ENCODE measurements around the gene TTL. TPM values are rescaled to one million over a fixed set of nuclear protein-coding genes. Genes with fewer than 3 reads are reported as not detected.
"Not testable (repeated sequence)": the region's sequence is repeated elsewhere in the genome, so short reads cannot be mapped to it uniquely, and the experiment has no call there.

The TTL gene
- total RNA-seq, 3 donors from 2014 or later (not counting 1 experiment from before 2014, with no cell fraction given) = 14.3 to 26.8 (median 26.4) TPM

GRCh38 chr2:112433932-112434730, 47.8 kb upstream of the TTL start:
- Mint-ChIP-seq H3K9me3 (no peaks in the 10 kb centered on the region), H3K27ac (peak overlapping the region; percentile 75 to 89), H3K27me3 (ENCODE audit: low read depth in 2 of 2) (peaks cover 0 to 7% of the 10 kb centered on the region in 2 donors), H3K36me3 (no peaks in the 10 kb centered on the region), H3K4me3 (no peak overlapping the region), H3K4me1 (peaks cover 5 to 6% of the 10 kb centered on the region in 2 donors)
- Histone ChIP-seq H3K27ac (ENCODE audit: low read length) (no peak overlapping the region), H3K9me3 (ENCODE audit: control insufficient read depth, insufficient read depth, low read length) (no peaks in the 10 kb centered on the region), H3K4me1 (ENCODE audit: control insufficient read depth, insufficient read depth, low read length) (peaks cover 6% of the 10 kb centered on the region), H3K36me3 (ENCODE audit: control insufficient read depth, insufficient read depth, low read length) (no peaks in the 10 kb centered on the region), H3K4me3 (ENCODE audit: low read length) (no peak overlapping the region), H3K27me3 (ENCODE audit: control insufficient read depth, insufficient read depth, low read length) (no peaks in the 10 kb centered on the region)
- WGBS (ENCODE audit: insufficient coverage) = 84% methylated on average over 31 of the region's 31 CpGs
- TF ChIP-seq, protein P1, sequence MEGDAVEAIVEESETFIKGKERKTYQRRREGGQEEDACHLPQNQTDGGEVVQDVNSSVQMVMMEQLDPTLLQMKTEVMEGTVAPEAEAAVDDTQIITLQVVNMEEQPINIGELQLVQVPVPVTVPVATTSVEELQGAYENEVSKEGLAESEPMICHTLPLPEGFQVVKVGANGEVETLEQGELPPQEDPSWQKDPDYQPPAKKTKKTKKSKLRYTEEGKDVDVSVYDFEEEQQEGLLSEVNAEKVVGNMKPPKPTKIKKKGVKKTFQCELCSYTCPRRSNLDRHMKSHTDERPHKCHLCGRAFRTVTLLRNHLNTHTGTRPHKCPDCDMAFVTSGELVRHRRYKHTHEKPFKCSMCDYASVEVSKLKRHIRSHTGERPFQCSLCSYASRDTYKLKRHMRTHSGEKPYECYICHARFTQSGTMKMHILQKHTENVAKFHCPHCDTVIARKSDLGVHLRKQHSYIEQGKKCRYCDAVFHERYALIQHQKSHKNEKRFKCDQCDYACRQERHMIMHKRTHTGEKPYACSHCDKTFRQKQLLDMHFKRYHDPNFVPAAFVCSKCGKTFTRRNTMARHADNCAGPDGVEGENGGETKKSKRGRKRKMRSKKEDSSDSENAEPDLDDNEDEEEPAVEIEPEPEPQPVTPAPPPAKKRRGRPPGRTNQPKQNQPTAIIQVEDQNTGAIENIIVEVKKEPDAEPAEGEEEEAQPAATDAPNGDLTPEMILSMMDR (IDR thresholded peaks at IDR 0.05) = no peak
- ATAC-seq (no peak), DNase-seq (peak in 1 of 2 donors; percentile 7)
- intact Hi-C loops (cut with micrococcal nuclease) = loop anchor here (10.0 kb wide), 1 partner anchor 309 kb away; no protein-coding TSS in a partner anchor

GRCh38 chr2:112434890-112435715, 46.9 kb upstream of the TTL start:
- H3K27me3 Mint-ChIP-seq (ENCODE audit: low read depth in 2 of 2); H3K36me3 ChIP-seq (ENCODE audit: control insufficient read depth, insufficient read depth, low read length); H3K9me3 Mint-ChIP-seq; H3K27me3 ChIP-seq (ENCODE audit: control insufficient read depth, insufficient read depth, low read length); H3K27ac Mint-ChIP-seq; H3K4me1 ChIP-seq (ENCODE audit: control insufficient read depth, insufficient read depth, low read length); ATAC-seq; H3K4me3 ChIP-seq (ENCODE audit: low read length); H3K9me3 ChIP-seq (ENCODE audit: control insufficient read depth, insufficient read depth, low read length); H3K27ac ChIP-seq (ENCODE audit: low read length); DNase-seq; H3K36me3 Mint-ChIP-seq; H3K4me1 Mint-ChIP-seq: not testable (repeated sequence)
- peak overlapping the region; percentile 47 for H3K4me3 Mint-ChIP-seq
- 89% methylated on average over 32 of the region's 33 CpGs for WGBS (ENCODE audit: insufficient coverage)
- intact Hi-C loops (cut with micrococcal nuclease) = loop anchor here (10.0 kb wide), 1 partner anchor 310 kb away; no protein-coding TSS in a partner anchor

DNA sequence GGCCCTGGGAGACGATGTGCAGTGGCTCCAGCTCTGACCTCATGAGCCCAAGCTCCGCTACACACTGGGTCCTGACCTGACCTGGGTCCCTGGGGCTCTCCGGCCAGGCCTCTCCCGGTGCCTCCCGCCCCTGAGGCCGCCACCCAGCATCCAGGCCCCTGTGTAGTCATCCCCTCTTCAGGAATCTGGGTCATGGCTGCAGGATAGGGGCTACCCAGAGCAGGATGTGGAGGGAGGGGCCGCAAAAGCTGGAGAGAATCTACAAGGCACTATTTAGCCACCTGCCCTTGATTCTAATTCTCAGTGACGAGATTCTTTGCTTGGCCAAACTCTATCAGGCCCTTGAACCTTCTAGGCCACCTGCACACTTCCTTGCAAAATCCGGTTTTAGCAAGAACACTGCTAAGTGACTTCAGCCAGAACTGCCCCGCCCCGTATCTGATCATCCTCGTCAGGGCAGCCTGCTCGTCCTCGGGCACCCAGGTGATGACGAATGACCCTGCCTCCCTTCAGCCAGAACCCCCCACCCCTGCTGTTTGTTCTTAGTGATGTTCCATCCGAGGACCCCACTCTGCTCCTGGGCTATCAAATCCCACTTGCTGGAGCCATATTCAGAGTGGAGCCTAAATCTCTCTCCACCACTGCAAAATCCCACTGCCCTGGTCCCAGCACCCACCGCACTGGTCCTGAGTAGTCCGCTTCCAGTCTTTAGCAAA, 46.1 kb upstream of the TTL start:
- not testable (repeated sequence) for H3K27ac Mint-ChIP-seq; H3K27me3 ChIP-seq (ENCODE audit: control insufficient read depth, insufficient read depth, low read length); DNase-seq; H3K4me3 ChIP-seq (ENCODE audit: low read length); H3K9me3 Mint-ChIP-seq; ATAC-seq; H3K9me3 ChIP-seq (ENCODE audit: control insufficient read depth, insufficient read depth, low read length); H3K36me3 Mint-ChIP-seq; H3K36me3 ChIP-seq (ENCODE audit: control insufficient read depth, insufficient read depth, low read length); H3K4me3 Mint-ChIP-seq; H3K4me1 ChIP-seq (ENCODE audit: control insufficient read depth, insufficient read depth, low read length); H3K4me1 Mint-ChIP-seq; H3K27ac ChIP-seq (ENCODE audit: low read length)
- WGBS (ENCODE audit: insufficient coverage) = 91% methylated on average over 17 of the region's 18 CpGs
- peaks cover 5 to 12% of the 10 kb centered on the region in 2 donors for H3K27me3 Mint-ChIP-seq (ENCODE audit: low read depth in 2 of 2)
- intact Hi-C loops (cut with micrococcal nuclease) = loop anchor here (10.0 kb wide), 1 partner anchor 311 kb away; no protein-coding TSS in a partner anchor

DNA sequence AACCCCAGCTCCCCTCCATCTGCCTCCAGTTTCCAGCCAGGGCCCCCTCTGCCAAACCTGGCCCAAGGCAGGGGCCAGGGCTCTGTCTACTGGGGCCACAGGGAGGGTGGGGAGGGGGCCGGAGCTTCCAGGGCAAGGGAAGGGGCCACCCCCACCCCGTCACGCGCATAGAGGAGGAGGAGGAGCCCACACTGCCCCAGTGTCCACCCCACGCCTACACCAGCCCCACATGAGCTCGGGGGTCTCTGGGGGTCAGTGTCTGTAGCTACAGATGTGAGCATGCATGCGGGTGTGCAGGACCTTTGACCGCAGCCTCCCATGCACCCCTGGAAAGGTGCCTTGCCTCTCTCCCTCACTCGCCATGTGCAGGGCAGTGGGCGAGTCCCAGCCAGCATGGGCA, 45.0 kb upstream of the TTL start:
- WGBS (ENCODE audit: insufficient coverage) = 97% methylated on average over 7 of the region's 10 CpGs
- not testable (repeated sequence) for H3K4me3 ChIP-seq (ENCODE audit: low read length); ATAC-seq; H3K9me3 Mint-ChIP-seq; H3K27ac Mint-ChIP-seq; H3K4me3 Mint-ChIP-seq; H3K36me3 ChIP-seq (ENCODE audit: control insufficient read depth, insufficient read depth, low read length); DNase-seq; H3K27me3 ChIP-seq (ENCODE audit: control insufficient read depth, insufficient read depth, low read length); H3K36me3 Mint-ChIP-seq; H3K27ac ChIP-seq (ENCODE audit: low read length); H3K9me3 ChIP-seq (ENCODE audit: control insufficient read depth, insufficient read depth, low read length); H3K4me1 ChIP-seq (ENCODE audit: control insufficient read depth, insufficient read depth, low read length); H3K4me1 Mint-ChIP-seq
- intact Hi-C loops (cut with micrococcal nuclease) = loop anchor here (10.0 kb wide), 1 partner anchor 312 kb away; no protein-coding TSS in a partner anchor
- peaks cover 10 to 14% of the 10 kb centered on the region in 2 donors for H3K27me3 Mint-ChIP-seq (ENCODE audit: low read depth in 2 of 2)

- H3K4me3 Mint-ChIP-seq; H3K27ac Mint-ChIP-seq; H3K27me3 ChIP-seq (ENCODE audit: control insufficient read depth, insufficient read depth, low read length); ATAC-seq; H3K4me1 ChIP-seq (ENCODE audit: control insufficient read depth, insufficient read depth, low read length); H3K36me3 Mint-ChIP-seq; H3K27ac ChIP-seq (ENCODE audit: low read length); H3K36me3 ChIP-seq (ENCODE audit: control insufficient read depth, insufficient read depth, low read length); DNase-seq; H3K9me3 ChIP-seq (ENCODE audit: control insufficient read depth, insufficient read depth, low read length); H3K4me3 ChIP-seq (ENCODE audit: low read length); H3K9me3 Mint-ChIP-seq; H3K4me1 Mint-ChIP-seq: not testable (repeated sequence)
- intact Hi-C loops (cut with micrococcal nuclease) = loop anchor here (10.0 kb wide), 1 partner anchor 313 kb away; no protein-coding TSS in a partner anchor
- 88% methylated on average over 16 of the region's 16 CpGs for WGBS (ENCODE audit: insufficient coverage)
- peaks cover 14 to 15% of the 10 kb centered on the region in 2 donors for H3K27me3 Mint-ChIP-seq (ENCODE audit: low read depth in 2 of 2)
Observed at GRCh38 chr2:112437405-112437831, 44.5 kb upstream of the TTL start.

GRCh38 chr2:112438603-112439261, 43.2 kb upstream of the TTL start:
- H3K4me1 ChIP-seq (ENCODE audit: control insufficient read depth, insufficient read depth, low read length); ATAC-seq; H3K4me3 ChIP-seq (ENCODE audit: low read length); H3K9me3 Mint-ChIP-seq; H3K4me3 Mint-ChIP-seq; H3K27me3 ChIP-seq (ENCODE audit: control insufficient read depth, insufficient read depth, low read length); H3K36me3 Mint-ChIP-seq; H3K4me1 Mint-ChIP-seq; H3K36me3 ChIP-seq (ENCODE audit: control insufficient read depth, insufficient read depth, low read length); H3K27ac ChIP-seq (ENCODE audit: low read length); H3K27ac Mint-ChIP-seq; H3K9me3 ChIP-seq (ENCODE audit: control insufficient read depth, insufficient read depth, low read length); DNase-seq: not testable (repeated sequence)
- WGBS (ENCODE audit: insufficient coverage) = no CpG with 5 or more reads among the region's 6 CpGs
- peaks cover 17 to 24% of the 10 kb centered on the region in 2 donors for H3K27me3 Mint-ChIP-seq (ENCODE audit: low read depth in 2 of 2)
- intact Hi-C loops (cut with micrococcal nuclease) = loop anchor here (10.0 kb wide), 1 partner anchor 314 kb away; no protein-coding TSS in a partner anchor
